ENCODE measurements around the gene CATSPERD.
"Not testable (repeated sequence)": the region's sequence is repeated elsewhere in the genome, so short reads cannot be mapped to it uniquely, and the experiment has no call there.

The CATSPERD gene

DNA sequence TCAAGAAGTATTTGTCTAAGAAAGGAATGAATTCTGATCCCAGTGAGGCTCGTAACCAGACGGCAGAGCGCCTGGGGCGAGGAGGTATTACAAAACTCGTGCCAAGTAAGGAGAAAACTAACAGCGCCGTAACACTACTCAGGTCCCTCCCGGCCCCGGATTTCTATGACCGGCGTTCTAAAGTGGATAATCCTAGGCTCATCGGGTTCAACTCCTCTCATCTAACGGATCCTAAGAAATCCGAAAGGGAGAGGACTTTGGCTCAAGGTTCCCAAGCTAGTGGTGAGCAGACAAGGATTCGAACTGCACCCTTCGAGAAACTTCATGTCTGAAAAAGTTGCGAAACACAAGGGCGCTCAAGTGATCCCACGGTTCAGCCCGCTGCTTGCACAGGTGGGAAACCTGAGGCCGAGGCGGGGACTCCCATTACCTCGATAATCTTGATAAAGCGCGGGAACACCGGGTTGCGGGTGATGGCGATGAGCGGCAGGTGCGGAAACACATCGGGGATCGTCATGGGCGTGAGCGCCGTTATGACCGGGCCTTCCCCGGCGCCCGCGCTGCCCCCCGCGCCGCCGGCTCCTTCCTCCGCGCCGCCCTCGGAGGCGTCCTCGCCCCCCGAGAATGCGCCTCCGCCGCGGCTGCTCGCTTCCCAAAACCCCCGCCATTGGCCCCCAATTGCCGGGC, 1.0 kb upstream of the CATSPERD start:
- DNase-seq (ENCODE audit: low read depth in 2 of 2) = no peak

DNA sequence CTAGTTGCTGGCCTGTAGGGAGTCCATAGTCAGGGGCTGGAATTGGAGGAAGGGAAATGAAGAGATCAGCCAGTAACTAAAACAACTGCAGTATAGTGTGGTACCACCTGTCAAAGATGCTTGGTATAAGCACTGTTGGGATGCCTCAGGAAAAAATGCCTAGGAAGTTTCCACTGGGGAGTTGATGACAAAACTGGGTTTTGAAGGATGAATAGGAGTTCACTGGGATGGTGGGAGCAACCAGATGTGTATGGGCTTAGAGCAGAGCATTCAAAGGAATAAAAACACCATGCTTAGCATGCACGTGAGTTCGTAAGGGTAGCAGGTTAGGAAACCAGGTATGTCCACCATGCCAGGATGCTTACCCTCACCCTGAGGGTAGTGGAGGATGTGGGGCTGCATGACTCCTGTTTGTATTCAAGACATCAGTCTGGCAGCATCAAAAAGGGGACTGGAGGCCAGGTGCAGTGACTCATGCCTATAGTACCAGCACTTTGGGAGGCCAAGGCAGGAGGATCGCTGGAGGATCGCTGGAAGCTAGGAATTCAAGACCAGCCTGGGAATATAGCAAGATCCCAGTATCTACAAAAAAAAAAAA, 7.1 kb downstream of the CATSPERD start:
- no peak for DNase-seq (ENCODE audit: low read depth in 2 of 2)

DNA sequence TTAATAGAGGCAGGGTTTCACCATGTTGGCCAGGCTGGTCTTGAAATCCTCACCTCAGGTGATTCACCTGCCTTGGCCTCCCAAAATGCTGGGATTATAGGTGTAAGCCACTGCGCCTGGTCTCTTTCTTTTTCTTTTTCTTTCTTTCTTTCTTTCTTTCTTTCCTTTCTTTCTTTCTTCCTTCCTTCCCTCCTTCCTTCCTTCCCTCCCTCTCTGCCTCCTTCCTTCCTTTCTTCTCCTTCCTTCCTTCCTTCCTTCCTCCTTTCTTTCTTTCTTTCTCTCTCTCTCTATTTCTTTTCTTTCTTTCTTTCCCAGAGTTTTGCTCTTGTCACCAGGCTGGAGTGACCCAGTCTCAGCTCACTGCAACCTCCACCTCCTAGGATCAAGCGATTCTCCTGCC, 12.7 kb downstream of the CATSPERD start:
- not testable (repeated sequence) for DNase-seq (ENCODE audit: low read depth in 2 of 2)

DNA sequence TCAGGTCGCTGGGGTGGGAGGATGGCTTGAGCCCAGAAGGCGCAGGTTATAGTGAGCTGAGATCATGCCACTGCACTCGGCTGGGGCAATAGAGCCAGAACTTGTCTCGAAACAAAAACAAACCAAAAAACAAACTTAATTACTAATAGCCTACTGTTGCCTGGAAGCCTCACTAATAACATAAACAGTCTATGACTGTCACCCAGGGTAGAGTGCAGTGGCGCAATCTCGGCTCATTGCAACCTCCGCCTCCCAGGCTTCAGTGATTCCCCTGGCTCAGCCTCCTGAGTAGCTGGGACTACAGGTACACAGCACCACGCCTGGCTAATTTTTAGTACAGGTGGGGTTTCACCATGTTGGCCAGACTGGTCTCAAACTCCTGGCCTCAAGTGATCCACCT, 18.0 kb downstream of the CATSPERD start:
- DNase-seq (ENCODE audit: low read depth in 2 of 2) = no peak

DNA sequence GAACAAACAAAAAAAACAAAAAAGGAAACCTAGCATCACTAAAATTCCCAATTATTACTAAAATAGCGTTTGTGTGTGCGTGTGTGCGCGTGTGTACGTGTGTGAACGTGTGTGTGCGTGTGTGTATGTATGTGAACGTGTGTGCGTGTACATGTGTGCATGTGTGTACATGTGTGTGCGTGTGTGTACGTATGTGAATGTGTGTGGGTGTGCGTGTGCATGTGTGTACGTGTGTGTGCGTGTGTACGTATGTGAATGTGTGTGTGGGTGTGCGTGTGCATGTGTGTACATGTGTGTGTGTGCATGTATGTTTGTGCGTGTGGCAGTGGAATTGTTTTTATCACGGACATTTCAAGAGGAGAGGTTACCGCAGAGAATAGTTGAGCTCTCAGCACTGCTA, 21.6 kb downstream of the CATSPERD start:
- DNase-seq (ENCODE audit: low read depth in 2 of 2) = no peak

DNA sequence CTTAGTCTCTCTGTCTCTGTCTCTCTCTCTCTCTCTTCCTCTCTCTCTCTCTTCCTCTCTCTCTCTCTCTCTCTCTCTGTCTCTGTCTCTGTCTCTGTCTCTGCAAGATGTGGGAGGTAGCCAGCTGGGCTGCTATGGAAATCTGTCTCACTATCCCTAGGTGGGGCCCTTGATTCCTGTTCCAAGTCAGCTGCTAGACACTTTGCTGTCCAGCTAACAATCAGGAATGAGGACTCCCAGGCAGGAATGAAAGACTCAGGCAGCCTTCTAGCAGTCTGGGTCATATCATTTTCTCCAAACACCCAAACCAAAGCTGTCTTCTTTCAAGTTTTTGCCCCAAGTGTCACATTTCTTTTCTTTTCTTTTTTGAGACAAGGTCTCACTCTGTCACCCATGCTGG, 23.2 kb downstream of the CATSPERD start:
- DNase-seq (ENCODE audit: low read depth in 2 of 2) = no peak

DNA sequence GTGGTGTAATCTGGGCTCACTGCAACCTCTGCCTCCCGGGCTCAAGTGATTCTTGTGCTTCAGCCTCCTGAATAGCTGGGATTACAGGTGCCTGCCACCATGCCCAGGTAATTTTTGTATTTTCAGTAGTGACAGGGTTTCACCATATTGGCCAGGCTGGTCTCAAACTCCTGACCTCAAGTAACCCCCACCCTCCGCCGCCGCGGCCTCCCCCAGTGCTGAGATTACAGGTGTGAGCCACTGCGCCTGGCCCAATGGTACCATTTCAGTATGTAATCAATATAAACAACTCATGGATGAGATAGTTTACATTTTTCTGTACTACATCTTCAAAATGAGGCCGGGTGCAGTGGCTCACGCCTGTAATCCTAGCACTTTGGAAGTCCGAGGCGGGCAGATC, 24.6 kb downstream of the CATSPERD start:
- not testable (repeated sequence) for DNase-seq (ENCODE audit: low read depth in 2 of 2)

DNA sequence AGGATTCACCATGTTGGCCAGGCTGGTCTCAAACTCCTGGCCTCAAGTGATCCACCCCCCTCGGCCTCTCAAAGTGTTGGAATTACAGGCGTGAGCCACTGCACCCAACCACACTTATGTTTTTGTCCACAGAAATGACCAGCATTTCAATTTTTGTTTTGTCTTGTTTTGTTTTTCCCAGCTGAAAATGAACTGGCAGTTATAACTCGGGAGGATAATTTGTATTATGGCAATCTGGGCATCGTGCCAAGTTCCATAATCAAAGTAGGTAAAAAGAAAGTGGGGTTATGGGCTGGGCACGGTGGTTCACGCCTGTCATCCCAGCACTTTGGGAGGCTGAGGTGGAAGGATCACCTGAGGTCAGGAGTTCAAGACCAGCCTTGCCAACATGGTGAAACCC, 28.5 kb downstream of the CATSPERD start:
- not testable (repeated sequence) for DNase-seq (ENCODE audit: low read depth in 2 of 2)

DNA sequence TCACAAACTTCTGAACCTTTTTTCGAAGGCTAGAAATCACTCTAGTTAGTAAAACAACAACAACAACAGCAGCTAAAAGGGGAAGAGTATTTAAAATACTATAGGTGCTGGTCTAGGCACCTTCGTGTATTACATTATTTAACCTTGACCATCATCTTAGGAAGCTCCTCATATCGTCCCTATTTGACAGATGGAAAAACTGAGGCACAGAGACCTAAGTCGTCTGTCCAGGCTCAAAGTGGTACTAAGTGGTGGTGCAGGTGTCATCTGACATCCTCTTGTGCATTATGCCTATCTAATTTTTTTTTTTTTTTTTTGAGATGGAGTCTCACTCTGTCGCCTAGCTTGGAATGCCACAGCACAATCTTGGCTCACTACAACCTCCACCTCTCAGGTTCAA, 29.1 kb downstream of the CATSPERD start:
- no peak for DNase-seq (ENCODE audit: low read depth in 2 of 2)

DNA sequence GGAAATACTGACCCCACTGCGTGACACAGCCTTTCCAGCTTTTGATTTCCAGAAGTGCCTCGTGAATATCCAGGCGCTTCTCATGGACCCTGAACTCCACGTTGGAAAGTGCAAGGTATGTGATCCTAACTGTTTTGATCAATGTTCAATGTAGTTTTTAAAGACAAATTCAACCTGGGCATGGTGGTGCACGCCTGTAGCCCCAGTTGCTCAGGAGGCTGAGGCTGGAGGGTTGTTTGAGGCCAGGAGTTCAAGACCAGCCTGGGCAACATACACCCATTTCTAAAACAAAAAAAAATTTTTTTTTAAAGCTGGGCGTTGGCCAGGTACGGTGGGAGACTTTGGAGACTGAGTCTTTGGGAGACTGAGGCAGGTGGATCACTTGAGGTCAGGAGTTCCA, 31.3 kb downstream of the CATSPERD start:
- no peak for DNase-seq (ENCODE audit: low read depth in 2 of 2)

DNA sequence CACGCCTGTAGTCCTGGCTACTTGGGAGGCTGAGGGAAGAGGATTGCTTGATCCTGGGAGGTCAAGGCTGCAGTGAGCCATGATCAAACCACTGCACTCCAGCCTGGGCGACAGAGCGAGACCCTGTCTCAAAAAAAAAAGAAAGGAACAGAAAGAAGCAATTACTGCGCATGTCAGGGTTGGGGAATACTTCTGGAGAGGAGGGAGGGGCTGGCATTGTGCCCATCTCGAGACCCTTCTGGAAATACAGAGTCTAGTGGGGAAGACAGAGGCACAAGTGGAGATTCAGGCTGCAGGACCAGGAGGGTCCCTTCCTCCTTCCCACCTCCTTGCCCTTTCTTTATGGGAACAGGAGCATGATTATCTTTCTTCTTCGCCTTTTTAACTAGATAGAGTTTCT, 33.3 kb downstream of the CATSPERD start:
- no peak for DNase-seq (ENCODE audit: low read depth in 2 of 2)

DNA sequence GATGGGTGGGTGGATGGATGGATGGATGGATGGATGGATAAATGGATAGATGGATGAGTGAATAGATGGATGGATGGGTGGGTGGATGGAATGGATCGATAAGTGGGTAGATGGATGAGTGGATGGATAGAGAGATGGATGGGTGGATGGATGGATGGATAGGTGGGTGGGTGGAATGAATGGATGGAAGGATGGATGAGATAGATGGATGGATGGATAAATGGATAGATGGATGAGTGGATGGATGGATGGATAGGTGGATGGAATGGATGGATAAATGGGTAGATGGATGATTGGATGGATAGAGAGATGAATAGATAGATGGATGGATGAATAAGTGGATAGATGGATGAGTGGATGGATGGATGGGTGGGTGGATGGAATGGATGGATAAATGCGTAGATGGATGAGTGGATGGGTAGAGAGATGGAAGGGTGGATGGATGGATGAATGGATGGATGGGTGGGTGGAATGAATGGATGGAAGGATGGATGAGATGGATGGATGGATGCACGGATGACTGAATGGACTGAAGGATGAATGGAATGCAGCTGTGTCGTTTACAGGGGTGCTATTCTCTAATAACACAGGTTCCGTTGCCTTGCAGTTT, 42.3 kb downstream of the CATSPERD start:
- no peak for DNase-seq (ENCODE audit: low read depth in 2 of 2)

DNA sequence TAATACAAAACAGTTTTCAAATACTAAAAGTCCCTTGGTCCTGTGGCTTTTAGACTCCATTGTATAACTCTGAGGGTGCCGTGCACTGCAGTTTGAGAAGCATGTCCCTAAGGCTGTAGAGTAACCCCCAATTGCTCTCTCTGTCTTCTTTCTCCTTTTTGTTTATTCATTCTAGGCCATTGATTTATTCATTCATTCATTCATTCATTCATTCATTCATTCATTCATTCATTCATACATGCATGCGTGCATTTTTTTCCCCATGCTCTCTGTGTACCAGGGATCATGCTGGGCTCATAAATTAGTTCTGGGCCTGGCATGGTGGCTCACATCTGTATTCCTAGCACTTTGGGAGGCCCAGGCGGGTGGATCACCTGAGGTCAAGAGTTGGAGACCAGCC, 44.8 kb downstream of the CATSPERD start:
- no peak for DNase-seq (ENCODE audit: low read depth in 2 of 2)

DNA sequence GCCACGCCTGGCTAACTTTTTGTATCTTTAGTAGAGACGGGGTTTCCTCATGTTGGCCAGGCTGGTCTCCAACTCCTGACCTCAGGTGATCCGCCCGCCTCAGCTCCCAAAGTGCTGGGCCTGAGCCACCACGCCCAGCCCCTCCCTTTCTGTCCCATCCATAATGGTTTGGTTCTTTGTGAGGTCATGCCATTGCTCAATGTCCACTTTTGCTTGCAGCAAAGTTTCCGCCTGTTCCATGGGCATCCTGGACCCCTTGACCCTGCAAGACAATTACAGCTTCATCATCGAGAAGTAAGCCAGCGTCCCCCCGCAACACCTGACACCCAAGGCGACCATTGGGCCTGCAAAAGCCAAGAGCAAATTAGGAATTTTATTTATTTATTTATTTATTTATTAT, 47.5 kb downstream of the CATSPERD start:
- no peak for DNase-seq (ENCODE audit: low read depth in 2 of 2)

DNA sequence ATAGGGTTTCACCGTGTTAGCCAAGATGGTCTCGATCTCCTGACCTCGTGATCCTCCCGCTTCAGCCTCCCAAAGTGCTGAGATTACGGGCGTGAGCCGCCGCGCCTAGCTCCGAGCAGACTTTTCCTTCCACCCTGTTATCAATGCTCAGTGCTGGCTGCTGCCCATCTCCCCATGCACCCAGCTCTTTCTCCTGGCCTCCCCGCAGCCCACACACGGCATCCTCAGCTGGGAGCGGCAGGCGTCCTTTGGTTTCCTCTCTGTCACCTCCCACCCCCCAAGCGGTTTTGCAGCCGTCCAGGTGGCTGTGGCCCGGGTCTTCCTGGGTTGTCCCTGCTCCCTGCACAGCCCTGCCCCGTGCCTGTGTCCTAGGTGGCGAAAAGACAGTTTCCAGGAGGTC, 52.0 kb downstream of the CATSPERD start:
- DNase-seq (ENCODE audit: low read depth in 2 of 2) = no peak

DNA sequence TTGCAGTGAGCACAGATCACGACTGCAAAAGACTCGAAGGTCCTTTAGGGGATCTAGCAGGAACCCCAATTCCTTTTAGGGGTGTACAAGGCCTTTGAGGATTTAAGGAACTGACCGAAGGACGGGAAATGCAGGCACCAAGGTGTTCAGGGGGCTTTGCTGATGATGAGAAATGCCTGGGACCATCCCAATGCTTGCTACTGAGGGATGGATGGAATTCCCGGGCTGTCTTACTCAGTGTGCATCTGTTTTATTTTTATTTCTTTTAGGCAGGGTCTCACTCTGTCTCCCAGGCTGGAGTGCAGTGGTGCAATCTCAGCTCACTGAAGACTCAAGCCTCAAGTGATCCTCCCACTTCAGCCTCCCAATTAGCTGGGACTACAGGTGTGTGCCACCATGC, 52.8 kb downstream of the CATSPERD start:
- no peak for DNase-seq (ENCODE audit: low read depth in 2 of 2)

DNA sequence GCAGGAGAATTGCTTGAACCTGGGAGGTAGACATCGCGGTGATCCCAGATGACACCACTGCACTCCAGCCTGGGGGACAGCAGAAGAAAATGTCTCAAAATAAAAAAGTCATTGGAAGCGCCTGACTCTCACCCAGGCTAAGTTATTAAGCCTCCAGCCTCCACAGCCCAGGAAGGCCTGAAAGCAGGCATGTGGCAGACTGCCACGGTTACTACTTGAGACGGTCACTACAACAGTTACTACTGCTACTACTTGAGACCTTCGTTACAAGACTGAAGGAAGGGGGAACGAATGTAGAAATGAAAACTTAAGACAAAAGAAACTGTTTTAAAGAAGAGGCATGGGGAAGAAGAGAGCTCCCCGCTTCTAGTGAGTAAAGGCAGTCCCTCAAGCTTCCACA, 54.5 kb downstream of the CATSPERD start:
- DNase-seq (ENCODE audit: low read depth in 2 of 2) = no peak

DNA sequence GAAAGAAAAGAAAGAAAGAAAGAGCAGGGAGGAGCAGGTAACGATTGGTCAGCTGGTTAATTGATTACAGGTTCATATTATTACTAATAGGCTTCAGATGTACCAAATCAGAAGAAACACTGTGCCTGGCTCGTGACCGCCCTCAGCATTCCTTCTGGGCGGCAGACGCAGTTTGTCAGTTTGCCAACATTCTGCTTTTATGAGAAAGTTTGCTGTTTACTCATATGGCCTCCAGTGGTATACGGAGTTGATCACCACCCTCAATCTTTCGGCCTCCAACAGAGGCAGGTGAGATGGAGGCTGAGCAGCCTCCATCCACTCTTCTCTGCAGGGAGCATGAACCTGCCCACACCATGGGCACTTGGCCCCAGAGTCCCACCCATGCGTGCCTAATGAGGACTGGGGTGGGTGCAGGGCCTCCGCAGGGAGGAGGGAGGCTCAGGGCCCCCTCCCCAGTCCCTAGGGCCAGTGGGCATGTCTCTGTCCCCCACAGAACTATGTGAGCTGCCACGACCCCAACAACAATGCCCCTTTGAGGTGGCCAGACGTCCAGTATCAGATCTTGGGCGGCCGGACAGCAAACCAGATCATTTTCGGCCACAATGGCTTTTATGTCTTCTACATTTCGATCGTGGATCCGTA, 55.4 kb downstream of the CATSPERD start:
- DNase-seq (ENCODE audit: low read depth in 2 of 2) = no peak

DNA sequence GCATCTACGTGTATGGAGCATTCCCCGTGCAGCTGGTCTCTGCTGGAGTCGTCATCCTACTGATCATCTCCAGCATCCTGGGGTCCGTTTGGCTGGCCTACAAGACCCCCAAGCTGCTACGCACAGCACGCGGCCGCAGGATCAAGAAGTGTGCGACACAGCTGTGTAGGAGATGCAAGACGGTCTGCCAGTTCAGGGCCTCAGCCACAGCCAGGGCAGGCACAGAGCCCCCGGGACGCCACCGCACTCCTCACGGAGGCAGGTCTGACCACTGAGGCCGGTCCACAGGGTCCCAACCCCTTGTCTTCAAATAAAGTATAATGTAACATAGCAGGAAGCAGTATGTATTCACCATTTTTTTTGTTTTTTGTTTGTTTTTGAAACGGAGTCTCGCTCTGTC, 58.0 kb downstream of the CATSPERD start:
- DNase-seq (ENCODE audit: low read depth in 2 of 2) = no peak

DNA sequence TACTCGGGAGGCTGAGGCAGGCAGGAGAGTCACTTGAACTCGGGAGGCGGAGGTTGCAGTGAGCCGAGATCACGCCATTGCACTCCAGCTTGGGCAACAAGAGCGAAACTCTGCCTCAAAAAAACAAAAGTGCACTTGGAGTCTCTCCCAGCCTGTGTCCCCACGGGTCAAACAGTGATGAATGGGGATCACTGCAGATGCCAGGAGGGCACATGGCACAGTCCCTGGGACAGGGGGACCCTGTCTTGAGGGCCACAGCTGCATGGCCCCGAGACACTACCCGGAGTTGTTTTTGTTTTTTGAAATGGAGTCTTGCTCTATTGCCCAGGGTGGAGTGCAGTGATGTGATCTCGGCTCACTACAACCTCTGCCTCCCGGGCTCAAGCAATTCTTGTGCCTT, 60.5 kb downstream of the CATSPERD start:
- not testable (repeated sequence) for DNase-seq (ENCODE audit: low read depth in 2 of 2)

DNA sequence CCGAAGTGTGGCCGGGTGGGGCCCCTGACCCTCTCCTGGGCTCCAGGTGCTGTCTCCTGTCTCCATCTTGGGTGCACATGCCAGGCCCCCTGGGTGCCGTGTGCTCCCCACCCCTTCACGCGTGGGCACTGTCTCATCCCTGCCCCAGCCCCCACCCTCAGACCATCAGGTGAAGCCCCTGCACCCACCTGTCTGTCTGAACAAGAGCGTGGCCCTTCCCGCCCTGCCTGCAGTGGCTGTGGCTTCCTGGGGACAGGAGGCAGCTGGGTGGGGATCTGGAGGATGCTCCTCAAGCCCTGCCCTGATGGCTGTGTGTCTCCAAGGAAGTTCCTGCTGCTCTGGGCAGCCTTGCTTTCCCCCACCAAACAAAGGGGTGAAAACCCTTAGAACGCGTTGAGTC, 61.9 kb downstream of the CATSPERD start:
- DNase-seq (ENCODE audit: low read depth in 2 of 2) = no peak

DNA sequence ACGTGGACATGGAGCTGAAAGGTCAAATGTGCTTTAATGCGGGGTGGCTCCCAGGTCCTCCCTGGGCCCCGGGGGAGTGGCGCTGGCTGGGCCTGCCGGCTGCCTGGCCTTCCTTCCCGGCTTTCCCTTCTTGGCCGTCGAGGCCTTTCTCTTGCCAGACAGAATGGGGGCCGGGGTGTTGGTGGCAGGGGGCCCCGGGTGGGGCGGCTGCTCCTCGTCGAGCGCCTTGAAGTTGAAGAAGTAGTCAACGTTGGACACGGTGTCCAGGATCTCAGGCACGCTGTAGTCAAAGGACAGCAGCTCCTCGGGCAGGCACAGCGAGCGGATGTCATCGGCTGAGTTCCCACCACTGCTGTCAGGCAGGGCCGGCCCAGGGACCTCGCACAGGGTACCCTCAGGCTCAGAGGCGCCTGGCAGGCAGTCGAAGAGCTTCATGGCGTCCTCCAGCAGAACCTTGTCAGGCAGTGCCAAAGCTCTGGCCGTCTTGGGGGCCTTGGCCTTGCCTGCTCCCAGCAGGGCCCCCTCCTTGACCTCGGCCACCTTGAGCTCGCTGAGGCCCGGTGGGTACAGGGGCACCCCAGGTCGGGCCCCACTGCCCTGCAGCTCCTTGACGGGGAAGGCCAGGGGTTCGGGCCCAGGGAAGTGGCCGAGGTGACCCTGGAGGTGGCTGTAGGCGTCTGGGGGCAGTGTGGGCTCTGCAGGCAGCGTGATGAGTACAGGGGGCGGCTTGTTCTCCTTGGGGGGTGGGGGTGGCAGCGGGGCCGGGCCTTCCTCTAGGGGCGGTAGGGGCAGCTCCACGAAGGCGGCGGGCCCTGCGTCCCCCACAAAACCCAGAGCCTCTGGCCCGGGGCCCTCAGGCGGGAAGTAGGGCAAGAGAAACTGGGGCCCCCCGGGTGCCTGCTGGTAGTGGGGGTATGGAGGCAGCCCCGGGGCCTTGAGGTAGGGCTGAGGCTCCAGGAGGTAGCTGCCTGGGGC, 62.8 kb downstream of the CATSPERD start:
- no peak for DNase-seq (ENCODE audit: low read depth in 2 of 2)

Data from stimulated activated CD8-positive, alpha-beta memory T cell treated with anti-CD3 and anti-CD28 coated beads, Interleukin-2, amount 100 ng/mL, for 1 hour (primary cell).